ENCODE data around the gene PTPN4.

- TF ChIP-seq CTCF (conservative IDR thresholded peaks at IDR 0.05; ENCODE audit: low read length) (no peak), EZH2phosphoT487 (IDR thresholded peaks at IDR 0.05; ENCODE audit: borderline replicate concordance, low read depth, low read length) (no peak)
Measured at GRCh38 chr2:120028795-120029194, 269.1 kb downstream of the PTPN4 start.

Measured in OCI-LY7 (cell line).